A549 (cell line): ENCODE data around the gene PGBD1. TPM values are rescaled to one million over a fixed set of nuclear protein-coding genes. Genes with fewer than 3 reads are reported as not detected.

Experiments
- ATAC-seq, 2 experiments: fragments of 200-7000 bp in 1 of 2; fragments of >200 bp in 1 of 2; cut with Nextera tagmentation in 1 of 2; cut with Tn5 transposase in 1 of 2; 3 replicates each; pipeline versions ENCODE4 v1.8.0 to v1.9.1; 2018 to 2020; ENCODE audit warnings: mild to moderate bottlenecking in 1 of 2, moderate library complexity in 1 of 2
- CTCF ChIA-PET: fragments of 300-600 bp; sonication (Branson Sonifier 250); formaldehyde crosslinking; extraction: SDS; loops from one replicate; lab custom pipeline; 2021; ENCODE audit warnings: antibody characterized with exemption, inconsistent platforms; lab: Yijun Ruan, JAX
- POLR2A ChIA-PET: fragments of 350-600 bp; formaldehyde crosslinking; extraction: SDS; loops from one replicate; lab custom pipeline; 2021; ENCODE audit warnings: antibody characterized with exemption, inconsistent platforms; lab: Yijun Ruan, JAX
- DNase-seq, 2 experiments: peaks; one replicate each; pipeline versions ENCODE4 v3.0.0 to v3.0.0-alpha.2; 2011 to 2016; ENCODE audit warnings: low read depth in 1 of 2, low spot score in 1 of 2
- FAIRE-seq: peaks from 2 replicates; lab custom pipeline; 2011; peaks lifted over from hg19 to GRCh38; lab: Jason Lieb, UNC
- H3K27ac ChIP-seq, 2 experiments: fragments of >200 bp; sonication (Bioruptor Twin); formaldehyde crosslinking; 3 replicates each; pipeline ENCODE4 v1.5.1; 2016 to 2017
- H3K4me1 ChIP-seq: fragments of >200 bp; sonication (Bioruptor Twin); formaldehyde crosslinking; 3 replicates; pipeline ENCODE4 v1.6.1; 2016
- H3K4me2 ChIP-seq: fragments of >200 bp; sonication (Bioruptor Twin); formaldehyde crosslinking; 3 replicates; pipeline ENCODE4 v1.6.1; 2016
- H3K4me3 ChIP-seq: fragments of >200 bp; sonication (Bioruptor Twin); formaldehyde crosslinking; 3 replicates; pipeline ENCODE4 v1.5.1; 2016
- H3K9me3 ChIP-seq: fragments of >200 bp; sonication (Bioruptor Twin); formaldehyde crosslinking; 3 replicates; pipeline ENCODE4 v1.6.1; 2016
- BCL3 ChIP-seq: fragments of >200 bp; sonication (Bioruptor Twin); formaldehyde crosslinking; IDR thresholded peaks from 3 replicates; pipeline ENCODE4 v1.6.1; 2016
- CEBPB ChIP-seq, 2 experiments: fragments of >200 bp in 1 of 2; sonication (Bioruptor Twin) in 1 of 2; formaldehyde crosslinking in 1 of 2; IDR thresholded peaks; 2 replicates each; pipeline ENCODE4 v1.6.1; 2012 to 2016
- CTCF ChIP-seq: fragments of >200 bp; sonication (Bioruptor Twin); formaldehyde crosslinking; IDR thresholded peaks from 3 replicates; pipeline ENCODE4 v1.5.1; 2016
- E2F6 ChIP-seq: IDR thresholded peaks from 2 replicates; pipeline ENCODE4 v1.6.1; 2012; ENCODE audit warnings: low read depth, borderline replicate concordance
- ELK1 ChIP-seq: fragments of 150-350 bp; IDR thresholded peaks from 2 replicates; pipeline ENCODE4 v1.6.1; 2014; ENCODE audit warnings: low read depth, mild to moderate bottlenecking, low read length
- FOXS1 ChIP-seq: fragments of 250-450 bp; sonication (Bioruptor Pico); IDR thresholded peaks from 2 replicates; pipeline ENCODE4 v1.5.0; 2020; ENCODE audit warnings: mild to moderate bottlenecking, moderate library complexity
- HEYL ChIP-seq: fragments of 250-450 bp; sonication (Bioruptor Pico); IDR thresholded peaks from 2 replicates; pipeline ENCODE4 v1.8.0; 2021; ENCODE audit warnings: mild to moderate bottlenecking, moderate library complexity
- HMGXB4 ChIP-seq: fragments of 250-450 bp; sonication (Bioruptor Pico); IDR thresholded peaks from 2 replicates; pipeline ENCODE4 v1.5.0; 2021; ENCODE audit warnings: mild to moderate bottlenecking, moderate library complexity, borderline replicate concordance
- HOXB13 ChIP-seq: fragments of 250-450 bp; sonication (Bioruptor Pico); IDR thresholded peaks from 2 replicates; pipeline ENCODE4 v1.5.0; 2020; ENCODE audit warnings: low read depth, mild to moderate bottlenecking, moderate library complexity
- HOXB5 ChIP-seq: fragments of 250-450 bp; sonication (Bioruptor Pico); IDR thresholded peaks from 2 replicates; pipeline ENCODE4 v1.5.0; 2020; ENCODE audit warnings: mild to moderate bottlenecking, moderate library complexity
- POLR2A ChIP-seq: IDR thresholded peaks from 2 replicates; pipeline ENCODE4 v1.6.1; 2012; ENCODE audit warnings: mild to moderate bottlenecking, low read length
- REST ChIP-seq: fragments of 200-600 bp; sonication (generic); IDR thresholded peaks from 2 replicates; pipeline ENCODE4 v1.6.1; 2016; ENCODE audit warnings: antibody characterized with exemption, mild to moderate bottlenecking, moderate library complexity
- RNF2 ChIP-seq: fragments of 200-600 bp; sonication (generic); IDR thresholded peaks from 2 replicates; pipeline ENCODE4 v1.6.1; 2016; ENCODE audit warnings: low read depth, mild to moderate bottlenecking, antibody characterized with exemption, moderate library complexity, borderline replicate concordance
- SMC3 ChIP-seq: fragments of >200 bp; sonication (Bioruptor Twin); formaldehyde crosslinking; IDR thresholded peaks from 3 replicates; pipeline ENCODE4 v1.6.1; 2018; ENCODE audit warnings: inconsistent platforms
- TFCP2L1 ChIP-seq: fragments of 250-450 bp; sonication (Bioruptor Pico); IDR thresholded peaks from 2 replicates; pipeline ENCODE4 v1.5.0; 2021; ENCODE audit warnings: mild to moderate bottlenecking
- ZFP36 ChIP-seq: fragments of 450-650 bp; IDR thresholded peaks from 2 replicates; pipeline ENCODE4 v1.6.1; 2014; ENCODE audit warnings: borderline replicate concordance; ENCODE audit not compliant: partially characterized antibody
- ZSCAN20 ChIP-seq: fragments of 250-450 bp; sonication (Bioruptor Pico); IDR thresholded peaks from 2 replicates; pipeline ENCODE4 v1.8.0; 2022; ENCODE audit warnings: mild to moderate bottlenecking, moderate library complexity
- WGBS: methylation state at CpG from one replicate; pipeline ENCODE4 v1.1.6; 2017; ENCODE audit errors: missing lambda C conversion rate; 5-methylcytosine and 5-hydroxymethylcytosine counted together
- polyA plus RNA-seq, 4 experiments: library from polyadenylated mRNA; depleted of rRNA in 3 of 4; stranded (reverse); fragments of >200 nt; fragmentation: RNase III in 1 of 4; extraction: RNeasy Plus Mini Kit Qiagen cat#74134 plus additional on column Dnase treatment in 1 of 4; gene quantifications; 2 replicates in 3 of 4; 3 replicates in 1 of 4; pipeline ENCODE4 v1.2.3, GENCODE V29; 2011 to 2017

Gene PGBD1
- polyA plus RNA-seq, 2 of the 4 experiments (the other 2 are of a cell fraction): 4.1 to 7.0 TPM

- H3K27ac ChIP-seq: no peak overlapping the region
- no peak for DNase-seq
- POLR2A ChIA-PET: no interaction called here
- peak overlapping the region; percentile 86 for H3K4me2 ChIP-seq
- WGBS: 89% methylated on average over 2 of the region's 2 CpGs
- no peaks in the 10 kb centered on the region for H3K9me3 ChIP-seq
- no peak for TF ChIP-seq HOXB13
- no peak for TF ChIP-seq ZSCAN20 (CRISPR knock-in tag)
- no peak for TF ChIP-seq CTCF
- no peak for TF ChIP-seq CEBPB (IDR thresholded peaks at IDR 0.05)
- TF ChIP-seq REST: no peak
- no peak for TF ChIP-seq HOXB5 (CRISPR knock-in tag)
- no peak for TF ChIP-seq ELK1
- TF ChIP-seq E2F6: no peak
- no peak for TF ChIP-seq HMGXB4 (CRISPR knock-in tag)
- no peak for TF ChIP-seq BCL3
- TF ChIP-seq ZFP36: no peak
- TF ChIP-seq FOXS1 (CRISPR knock-in tag): no peak
- TF ChIP-seq SMC3: no peak
- no peak for TF ChIP-seq TFCP2L1
- no peak for TF ChIP-seq POLR2A
- TF ChIP-seq HEYL (CRISPR knock-in tag): no peak
- no peak for TF ChIP-seq RNF2
- TF ChIP-seq, all 56 proteins: peak for 0
- FAIRE-seq (no peak), ATAC-seq (no peak)
- CTCF ChIA-PET: no interaction called here
- H3K4me3 ChIP-seq: no peak overlapping the region
- H3K4me1 ChIP-seq: 0 out of 3 replicates have a peak, but pooled peaks cover 14% of the 10 kb centered on the region
These were observed 69.7 kb downstream of the PGBD1 start for GRCh38 chr6:28351087-28351486.
